K562 (cell line): Measurements from ENCODE around the gene ZNF775. TPM values are rescaled to one million over a fixed set of nuclear protein-coding genes. Genes with fewer than 3 reads are reported as not detected.

Experiments used
- ATAC-seq: fragments of 200-7000 bp; cut with Tn5 transposase; 3 replicates; pipeline ENCODE4 v1.9.1; 2020; ENCODE audit warnings: moderate library complexity
- BruUV-seq: library from RNA; stranded (reverse); fragments of 400-500 nt; replicated peaks from 2 replicates; lab custom pipeline; 2021; lab: Mats Ljungman, UMichigan
- CTCF ChIA-PET: fragments of 300-600 bp; formaldehyde crosslinking; extraction: SDS; loops from one replicate; lab custom pipeline; 2021; ENCODE audit warnings: low intra/inter-chr PET ratio; lab: Yijun Ruan, JAX
- POLR2A ChIA-PET: fragments of 300-600, 350-650 bp; sonication (Branson Sonifier 250); formaldehyde crosslinking; extraction: SDS; loops from one replicate; lab custom pipeline; 2021; ENCODE audit warnings: antibody characterized with exemption, inconsistent platforms; lab: Yijun Ruan, JAX
- DNase-seq, 4 experiments: peaks; one replicate each; pipeline versions ENCODE4 v3.0.0 to v3.0.0-alpha.2; 2011 to 2018; ENCODE audit warnings: low spot score in 3 of 4, mixed read lengths in 3 of 4; ENCODE audit errors: extremely low read depth in 1 of 4
- FAIRE-seq: peaks from 2 replicates; lab custom pipeline; 2011; peaks lifted over from hg19 to GRCh38; lab: Jason Lieb, UNC
- H2AFZ ChIP-seq: 2 replicates; pipeline ENCODE4 v1.6.0; 2011; ENCODE audit warnings: low read depth, low read length, control low read depth, inconsistent platforms
- H3K27ac ChIP-seq: fragments of 200-600 bp; 3 replicates; pipeline ENCODE4 v1.8.0; 2011; ENCODE audit warnings: low read depth, mild to moderate bottlenecking, control low read depth, inconsistent platforms, low read length, moderate library complexity, mixed read lengths; ENCODE audit errors: extremely low read depth
- H3K27me3 ChIP-seq, 2 experiments: fragments of 300-600 bp in 1 of 2; 2 replicates in 1 of 2; 3 replicates in 1 of 2; pipeline versions ENCODE4 v1.6.0 to v1.8.0; 2011; ENCODE audit warnings: inconsistent platforms in 2 of 2, low read length in 2 of 2, mild to moderate bottlenecking in 1 of 2, mixed read lengths in 1 of 2, moderate library complexity in 1 of 2; ENCODE audit not compliant: control insufficient read depth in 2 of 2, insufficient read depth in 2 of 2
- H3K36me3 ChIP-seq: fragments of 300-600 bp; 3 replicates; pipeline ENCODE4 v1.8.0; 2011; ENCODE audit warnings: mild to moderate bottlenecking, low read length, inconsistent platforms; ENCODE audit not compliant: control insufficient read depth, insufficient read depth
- H3K4me1 ChIP-seq, 2 experiments: fragments of 200-600 bp in 1 of 2; replicated peaks in 1 of 2; 2 replicates in 1 of 2; 3 replicates in 1 of 2; pipeline versions ENCODE4 v1.5.1 to v1.8.0; 2011; ENCODE audit warnings: inconsistent platforms in 2 of 2, low read length in 2 of 2, mild to moderate bottlenecking in 1 of 2, mixed read lengths in 1 of 2, moderate library complexity in 1 of 2; ENCODE audit not compliant: control insufficient read depth in 2 of 2, insufficient read depth in 2 of 2
- H3K4me2 ChIP-seq: 2 replicates; pipeline ENCODE4 v1.6.1; 2011; ENCODE audit warnings: low read length, control low read depth, inconsistent platforms, mixed read lengths; ENCODE audit not compliant: insufficient read depth
- H3K4me3 ChIP-seq: fragments of 200-600 bp; sonication (generic), shearing (Covaris generic); 2 replicates; pipeline ENCODE4 v1.5.1; 2016; ENCODE audit warnings: control low read depth, inconsistent platforms
- H3K79me2 ChIP-seq: fragments of 200-600 bp; 3 replicates; pipeline ENCODE4 v1.8.0; 2011; ENCODE audit warnings: low read length, inconsistent platforms; ENCODE audit not compliant: control insufficient read depth, insufficient read depth
- H3K9ac ChIP-seq, 2 experiments: 2 replicates each; pipeline versions ENCODE4 v1.6.0 to v1.6.1; 2011; ENCODE audit warnings: low read depth in 2 of 2, low read length in 2 of 2, control low read depth in 1 of 2, inconsistent platforms in 1 of 2, mild to moderate bottlenecking in 1 of 2, mixed read lengths in 1 of 2; ENCODE audit not compliant: insufficient read depth in 1 of 2
- H3K9me1 ChIP-seq: one replicate; pipeline ENCODE4 v1.6.0; 2011; ENCODE audit warnings: inconsistent platforms, mild to moderate bottlenecking, low read length, moderate library complexity; ENCODE audit not compliant: control insufficient read depth, insufficient read depth
- H3K9me3 ChIP-seq: replicated peaks from 2 replicates; pipeline ENCODE4 v1.5.1; 2011; ENCODE audit warnings: low read depth, low read length, inconsistent platforms; ENCODE audit not compliant: control insufficient read depth, insufficient read depth
- H4K20me1 ChIP-seq: replicated peaks from 2 replicates; pipeline ENCODE4 v1.6.1; 2011; ENCODE audit warnings: low read length, inconsistent platforms, mixed read lengths; ENCODE audit not compliant: control insufficient read depth, insufficient read depth
- BRCA1 ChIP-seq, 2 experiments: fragments of 450-650 bp in 1 of 2; sonication (generic) in 1 of 2; formaldehyde crosslinking in 1 of 2; IDR thresholded peaks; 2 replicates each; pipeline versions ENCODE4 v1.5.0 to v1.6.1; 2017 to 2020; ENCODE audit warnings: mild to moderate bottlenecking in 1 of 2, missing genetic modification reagents in 1 of 2
- KAT7 ChIP-seq: sonication (generic); formaldehyde crosslinking; IDR thresholded peaks from 2 replicates; pipeline ENCODE4 v1.8.0; 2022; ENCODE audit warnings: missing genetic modification reagents, mild to moderate bottlenecking, borderline replicate concordance
- KLF10 ChIP-seq: fragments of 250-450 bp; sonication (Bioruptor Pico); IDR thresholded peaks from 2 replicates; pipeline ENCODE4 v1.6.1; 2021; ENCODE audit warnings: matching md5 sums
- POLR2G ChIP-seq: fragments of 200-400 bp; formaldehyde crosslinking; IDR thresholded peaks from 2 replicates; pipeline ENCODE4 v1.6.1; 2017; ENCODE audit warnings: low read depth, mild to moderate bottlenecking, antibody characterized with exemption, low read length, moderate library complexity
- PURB ChIP-seq: sonication (generic); formaldehyde crosslinking; IDR thresholded peaks from 2 replicates; pipeline ENCODE4 v1.9.0; 2021; ENCODE audit warnings: low read depth, mild to moderate bottlenecking, missing genetic modification reagents
- WHSC1 ChIP-seq: IDR thresholded peaks from one replicate; pipeline ENCODE4 v1.6.1; 2012; ENCODE audit warnings: low read length, control low read depth, inconsistent platforms
- ZC3H4 ChIP-seq: sonication (generic); formaldehyde crosslinking; IDR thresholded peaks from 2 replicates; pipeline ENCODE4 v1.9.0; 2021; ENCODE audit warnings: missing genetic modification reagents, borderline replicate concordance
- ZNF282 ChIP-seq: sonication (generic); formaldehyde crosslinking; IDR thresholded peaks from 2 replicates; pipeline ENCODE4 v1.8.1; 2023; ENCODE audit warnings: missing genetic modification reagents
- ZNF408 ChIP-seq: fragments of 250-450 bp; sonication (Bioruptor Pico); IDR thresholded peaks from 2 replicates; pipeline ENCODE4 v1.4.0; 2020; ENCODE audit warnings: low read depth, mild to moderate bottlenecking, moderate library complexity
- WGBS: fragments of 100-300 bp; shearing (Covaris generic); methylation state at CpG from one replicate; pipeline ENCODE4 v1.1.6; 2016; ENCODE audit warnings: low coverage, mixed read lengths; ENCODE audit not compliant: insufficient coverage; ENCODE audit errors: missing lambda C conversion rate; 5-methylcytosine and 5-hydroxymethylcytosine counted together
- in situ Hi-C: fragments of 300-500 bp; cut with MboI; formaldehyde crosslinking; loops from 4 replicates; pipeline ENCODE4 v1.15.0; 2018; ENCODE audit warnings: inconsistent platforms, mixed read lengths
- intact Hi-C: fragments of 100-400 bp; cut with micrococcal nuclease; formaldehyde crosslinking; loops from 2 replicates; pipeline ENCODE4 v1.14.2; 2022
- polyA plus RNA-seq, 8 experiments: library from polyadenylated mRNA; depleted of rRNA in 4 of 8; stranded (reverse) in 5 of 8; unstranded in 3 of 8; fragments of >200 nt; fragmentation: Nextera tagmentation in 2 of 8; fragmentation: Illumina TruSeq in 1 of 8; extraction: Ambion mirVana in 2 of 8; extraction: Trizol in 1 of 8; gene quantifications; 2 replicates each; pipeline versions ENCODE4 v1.2.1 to v1.2.3, GENCODE V29; 2011 to 2014; ENCODE audit warnings: inconsistent platforms in 1 of 8, missing spikeins in 1 of 8
- total RNA-seq, 7 experiments: library from RNA; depleted of rRNA in 6 of 7; stranded (reverse); fragments of >200 nt in 6 of 7; fragmentation: Illumina TruSeq in 2 of 7; extraction: Trizol in 2 of 7; gene quantifications; 2 replicates each; pipeline versions ENCODE4 v1.2.1 to v1.2.3, GENCODE V29; 2011 to 2021; ENCODE audit warnings: low replicate concordance in 1 of 7
- TF ChIP-seq, protein P1 (sequence below): fragments of 200-800 bp; sonication (Bioruptor generic); IDR thresholded peaks from 2 replicates; pipeline ENCODE4 v1.6.1; 2017; ENCODE audit warnings: missing genetic modification characterization, missing compliant biosample characterization
- TF ChIP-seq, protein P2 (sequence below): sonication (generic); formaldehyde crosslinking; IDR thresholded peaks from 2 replicates; pipeline ENCODE4 v1.8.0; 2023; ENCODE audit warnings: missing genetic modification reagents, mild to moderate bottlenecking, borderline replicate concordance
- TF ChIP-seq, protein P3 (sequence below): fragments of 450-650 bp; IDR thresholded peaks from 2 replicates; pipeline ENCODE4 v1.6.1; 2016; ENCODE audit warnings: low read depth, mild to moderate bottlenecking, moderate library complexity

Gene ZNF775
- total and polyA plus RNA-seq, 9 of the 15 experiments (the other 6 are each of a cell fraction or from before 2014, with no cell fraction given), result 0.04 to 18.7 (median 4.9) TPM

DNA sequence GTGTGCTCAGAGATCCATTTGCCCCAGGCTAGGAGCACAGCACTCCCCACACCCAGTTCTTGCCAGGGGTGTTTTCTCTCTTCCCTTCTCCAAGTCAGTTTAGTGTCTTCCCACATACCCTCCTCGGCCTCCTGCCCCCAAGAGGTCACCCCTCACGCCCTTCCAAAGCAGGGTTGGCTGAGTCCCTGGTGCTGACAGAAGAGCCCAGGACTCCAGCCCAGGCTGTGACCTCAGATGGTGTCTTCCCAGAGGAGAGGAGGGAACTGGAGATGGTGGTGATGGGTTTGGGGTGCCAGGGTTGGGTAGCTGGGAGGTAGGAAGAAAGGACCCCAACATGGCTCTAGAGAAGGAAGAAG lies 19.8 kb downstream of the ZNF775 start (continued):
- TF ChIP-seq, protein P1, sequence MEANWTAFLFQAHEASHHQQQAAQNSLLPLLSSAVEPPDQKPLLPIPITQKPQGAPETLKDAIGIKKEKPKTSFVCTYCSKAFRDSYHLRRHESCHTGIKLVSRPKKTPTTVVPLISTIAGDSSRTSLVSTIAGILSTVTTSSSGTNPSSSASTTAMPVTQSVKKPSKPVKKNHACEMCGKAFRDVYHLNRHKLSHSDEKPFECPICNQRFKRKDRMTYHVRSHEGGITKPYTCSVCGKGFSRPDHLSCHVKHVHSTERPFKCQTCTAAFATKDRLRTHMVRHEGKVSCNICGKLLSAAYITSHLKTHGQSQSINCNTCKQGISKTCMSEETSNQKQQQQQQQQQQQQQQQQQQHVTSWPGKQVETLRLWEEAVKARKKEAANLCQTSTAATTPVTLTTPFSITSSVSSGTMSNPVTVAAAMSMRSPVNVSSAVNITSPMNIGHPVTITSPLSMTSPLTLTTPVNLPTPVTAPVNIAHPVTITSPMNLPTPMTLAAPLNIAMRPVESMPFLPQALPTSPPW, result no peak
- no peak for TF ChIP-seq KLF10 (CRISPR knock-in tag)

DNA sequence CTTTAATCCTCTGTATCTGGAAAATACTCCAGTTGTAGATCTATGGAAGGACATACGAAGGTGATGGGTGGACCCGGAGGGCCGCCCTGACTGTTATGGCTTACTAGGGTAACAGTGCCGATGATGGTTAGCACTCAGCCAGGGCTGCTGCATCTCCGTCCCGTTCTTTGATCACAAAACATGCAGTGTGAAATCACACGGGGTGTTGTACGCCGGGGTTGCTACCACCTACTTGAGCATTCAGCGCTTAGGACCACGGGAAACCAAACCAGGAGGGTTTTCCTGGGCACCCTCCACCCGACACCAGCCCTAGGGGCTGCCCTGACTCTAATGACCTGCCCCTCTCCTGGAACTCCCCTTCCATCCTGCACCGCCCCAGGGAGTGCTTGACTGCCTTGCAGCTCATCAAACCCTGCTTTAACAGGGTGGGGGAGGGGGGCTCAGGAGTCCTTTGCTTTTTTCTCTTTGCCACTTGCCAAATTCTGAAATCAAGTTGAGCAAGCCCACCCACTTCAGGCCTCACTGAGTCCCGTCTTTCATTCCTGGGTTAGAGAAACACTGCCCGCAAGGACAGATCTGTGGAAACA lies 20.4 kb downstream of the ZNF775 start:
- no peaks in the 10 kb centered on the region for H4K20me1 ChIP-seq
- H3K27ac ChIP-seq, result peak overlapping the region; percentile 66
- CTCF ChIA-PET, result no interaction called here
- no peak overlapping the region for H3K4me3 ChIP-seq
- intact Hi-C loops, result loop anchor here (1.0 to 2.0 kb wide), 2 partner anchors 20 to 31 kb away; partner anchors contain the start of genes REPIN1 and ZNF775
- FAIRE-seq (no peak), ATAC-seq (no peak), DNase-seq (no peak)
- POLR2A ChIA-PET, result interaction anchor here (0.6 to 3.7 kb wide), 8 partner anchors 10 to 1712 kb away, joined by 3 to 20 read pairs (median 3); partner anchors contain the start of gene REPIN1
- peaks cover 47 to 55% of the 10 kb centered on the region in 2 experiments for H3K4me1 ChIP-seq
- H3K9ac ChIP-seq, result peak overlapping the region; percentile 21 to 38; a peak in 2 of 4 replicates
- peak overlapping the region; percentile 56 for H3K4me2 ChIP-seq
- in situ Hi-C loops, result no loop called here
- no TSS peak for BruUV-seq
- WGBS, result 81% methylated on average over 15 of the region's 15 CpGs
- TF ChIP-seq PURB, result 0 out of 2 replicates have a peak, but pooled peaks have one; percentile 45
- TF ChIP-seq WHSC1, result peak; percentile 32
- TF ChIP-seq, protein P2, sequence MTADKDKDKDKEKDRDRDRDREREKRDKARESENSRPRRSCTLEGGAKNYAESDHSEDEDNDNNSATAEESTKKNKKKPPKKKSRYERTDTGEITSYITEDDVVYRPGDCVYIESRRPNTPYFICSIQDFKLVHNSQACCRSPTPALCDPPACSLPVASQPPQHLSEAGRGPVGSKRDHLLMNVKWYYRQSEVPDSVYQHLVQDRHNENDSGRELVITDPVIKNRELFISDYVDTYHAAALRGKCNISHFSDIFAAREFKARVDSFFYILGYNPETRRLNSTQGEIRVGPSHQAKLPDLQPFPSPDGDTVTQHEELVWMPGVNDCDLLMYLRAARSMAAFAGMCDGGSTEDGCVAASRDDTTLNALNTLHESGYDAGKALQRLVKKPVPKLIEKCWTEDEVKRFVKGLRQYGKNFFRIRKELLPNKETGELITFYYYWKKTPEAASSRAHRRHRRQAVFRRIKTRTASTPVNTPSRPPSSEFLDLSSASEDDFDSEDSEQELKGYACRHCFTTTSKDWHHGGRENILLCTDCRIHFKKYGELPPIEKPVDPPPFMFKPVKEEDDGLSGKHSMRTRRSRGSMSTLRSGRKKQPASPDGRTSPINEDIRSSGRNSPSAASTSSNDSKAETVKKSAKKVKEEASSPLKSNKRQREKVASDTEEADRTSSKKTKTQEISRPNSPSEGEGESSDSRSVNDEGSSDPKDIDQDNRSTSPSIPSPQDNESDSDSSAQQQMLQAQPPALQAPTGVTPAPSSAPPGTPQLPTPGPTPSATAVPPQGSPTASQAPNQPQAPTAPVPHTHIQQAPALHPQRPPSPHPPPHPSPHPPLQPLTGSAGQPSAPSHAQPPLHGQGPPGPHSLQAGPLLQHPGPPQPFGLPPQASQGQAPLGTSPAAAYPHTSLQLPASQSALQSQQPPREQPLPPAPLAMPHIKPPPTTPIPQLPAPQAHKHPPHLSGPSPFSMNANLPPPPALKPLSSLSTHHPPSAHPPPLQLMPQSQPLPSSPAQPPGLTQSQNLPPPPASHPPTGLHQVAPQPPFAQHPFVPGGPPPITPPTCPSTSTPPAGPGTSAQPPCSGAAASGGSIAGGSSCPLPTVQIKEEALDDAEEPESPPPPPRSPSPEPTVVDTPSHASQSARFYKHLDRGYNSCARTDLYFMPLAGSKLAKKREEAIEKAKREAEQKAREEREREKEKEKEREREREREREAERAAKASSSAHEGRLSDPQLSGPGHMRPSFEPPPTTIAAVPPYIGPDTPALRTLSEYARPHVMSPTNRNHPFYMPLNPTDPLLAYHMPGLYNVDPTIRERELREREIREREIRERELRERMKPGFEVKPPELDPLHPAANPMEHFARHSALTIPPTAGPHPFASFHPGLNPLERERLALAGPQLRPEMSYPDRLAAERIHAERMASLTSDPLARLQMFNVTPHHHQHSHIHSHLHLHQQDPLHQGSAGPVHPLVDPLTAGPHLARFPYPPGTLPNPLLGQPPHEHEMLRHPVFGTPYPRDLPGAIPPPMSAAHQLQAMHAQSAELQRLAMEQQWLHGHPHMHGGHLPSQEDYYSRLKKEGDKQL (CRISPR knock-in tag), result peak; percentile 11; the same call in 1 of the 2 replicates
- TF ChIP-seq KAT7 (CRISPR knock-in tag), result peak; percentile 62; the same call in 1 of the 2 replicates
- no peak for TF ChIP-seq BRCA1 (IDR thresholded peaks at IDR 0.05)
- 0 out of 2 replicates have a peak, but pooled peaks have one; percentile 21 for TF ChIP-seq BRCA1 (CRISPR knock-in tag; IDR thresholded peaks at IDR 0.05)
- no peak for TF ChIP-seq ZC3H4 (CRISPR knock-in tag)
- TF ChIP-seq, protein P3, sequence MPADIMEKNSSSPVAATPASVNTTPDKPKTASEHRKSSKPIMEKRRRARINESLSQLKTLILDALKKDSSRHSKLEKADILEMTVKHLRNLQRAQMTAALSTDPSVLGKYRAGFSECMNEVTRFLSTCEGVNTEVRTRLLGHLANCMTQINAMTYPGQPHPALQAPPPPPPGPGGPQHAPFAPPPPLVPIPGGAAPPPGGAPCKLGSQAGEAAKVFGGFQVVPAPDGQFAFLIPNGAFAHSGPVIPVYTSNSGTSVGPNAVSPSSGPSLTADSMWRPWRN, result no peak
- no peak for TF ChIP-seq ZNF282 (CRISPR knock-in tag)
- 0 out of 2 replicates have a peak, but pooled peaks have one; percentile 22 for TF ChIP-seq POLR2G
- no peak for TF ChIP-seq ZNF408
- peaks cover 35% of the 10 kb centered on the region for H3K36me3 ChIP-seq
- no peaks in the 10 kb centered on the region for H3K27me3 ChIP-seq
- H3K9me1 ChIP-seq, result peaks cover 10% of the 10 kb centered on the region
- H2AFZ ChIP-seq, result no peak overlapping the region
- H3K79me2 ChIP-seq, result peaks cover 8% of the 10 kb centered on the region
- H3K9me3 ChIP-seq, result no peaks in the 10 kb centered on the region
